ENCODE results near the gene ANKRD13D.
"Not testable (repeated sequence)": the region's sequence is repeated elsewhere in the genome, so short reads cannot be mapped to it uniquely, and the experiment has no call there.

Gene ANKRD13D

GRCh38 chr11:67317888-67318555, 28.9 kb downstream of the ANKRD13D start:
- DNase-seq (ENCODE audit: low spot score), result no peak

GRCh38 chr11:67318876-67319275, 29.8 kb downstream of the ANKRD13D start:
- not testable (repeated sequence) for DNase-seq (ENCODE audit: low spot score)

- no peak for DNase-seq (ENCODE audit: low spot score)
Observed at GRCh38 chr11:67320011-67320410, 30.9 kb downstream of the ANKRD13D start.

GRCh38 chr11:67320691-67321090, 31.6 kb downstream of the ANKRD13D start:
- no peak for DNase-seq (ENCODE audit: low spot score)

- no peak for DNase-seq (ENCODE audit: low spot score)
Observed at GRCh38 chr11:67321313-67321871, 32.3 kb downstream of the ANKRD13D start.

GRCh38 chr11:67322049-67322448, 32.9 kb downstream of the ANKRD13D start:
- no peak for DNase-seq (ENCODE audit: low spot score)

GRCh38 chr11:67323526-67323925, 34.4 kb downstream of the ANKRD13D start:
- DNase-seq (ENCODE audit: low spot score), result no peak

- DNase-seq (ENCODE audit: low spot score), result no peak
Observed at GRCh38 chr11:67332081-67332691, 43.1 kb downstream of the ANKRD13D start.

GRCh38 chr11:67337257-67337656, 48.2 kb downstream of the ANKRD13D start:
- DNase-seq (ENCODE audit: low spot score), result no peak

- DNase-seq (ENCODE audit: low spot score), result no peak
Observed at GRCh38 chr11:67344264-67344663, 55.2 kb downstream of the ANKRD13D start.

GRCh38 chr11:67345247-67345919, 56.3 kb downstream of the ANKRD13D start:
- no peak for DNase-seq (ENCODE audit: low spot score)

GRCh38 chr11:67345920-67346819, 57.1 kb downstream of the ANKRD13D start:
- peak; percentile 24 for DNase-seq (ENCODE audit: low spot score)

GRCh38 chr11:67347964-67348749, 59.1 kb downstream of the ANKRD13D start:
- DNase-seq (ENCODE audit: low spot score), result peak; percentile 33

- DNase-seq (ENCODE audit: low spot score), result no peak
Observed at GRCh38 chr11:67349036-67349435, 59.9 kb downstream of the ANKRD13D start.

- no peak for DNase-seq (ENCODE audit: low spot score)
Observed at GRCh38 chr11:67349457-67349856, 60.4 kb downstream of the ANKRD13D start.

GRCh38 chr11:67349928-67350465, 60.9 kb downstream of the ANKRD13D start:
- DNase-seq (ENCODE audit: low spot score), result no peak

- DNase-seq (ENCODE audit: low spot score), result peak; percentile 82
Observed at GRCh38 chr11:67351275-67352005, 62.3 kb downstream of the ANKRD13D start.

All from Ammon's horn (tissue), 1 donor.